ENCODE results near the gene KDF1. TPM values are rescaled to one million over a fixed set of nuclear protein-coding genes. Genes with fewer than 3 reads are reported as not detected.
A peak's percentile ranks its signal among the peaks of the same experiment; 100 is the strongest.
"Not testable (repeated sequence)": the region's sequence is repeated elsewhere in the genome, so short reads cannot be mapped to it uniquely, and the experiment has no call there.

The KDF1 gene
- polyA plus RNA-seq, 6 donors from 2014 or later: 1.2 to 2.5 (median 2.2) TPM; not detected in 1

- DNase-seq (no peak), ATAC-seq (ENCODE audit: low read depth in 2 of 2) (peak; percentile 10 to 17)
- peaks cover 6 to 10% (median 7%) of the 10 kb centered on the region in 3 donors for H3K4me1 Mint-ChIP-seq
- H3K27ac Mint-ChIP-seq: peak overlapping the region in 3 of 6 donors; percentile 5 to 64 (median 62)
- peaks cover 0 to 6% (median 0%) of the 10 kb centered on the region in 7 donors for H3K9me3 Mint-ChIP-seq
- peaks cover 17 to 41% (median 18%) of the 10 kb centered on the region in 3 donors for H3K27me3 Mint-ChIP-seq
- H3K36me3 Mint-ChIP-seq: peaks cover 0 to 6% of the 10 kb centered on the region in 2 donors
- peak overlapping the region; percentile 74 to 94 (median 84) for H3K4me3 Mint-ChIP-seq
These were observed 328 bp upstream of the KDF1 start for GRCh38 chr1:26960625-26960966.

DNA sequence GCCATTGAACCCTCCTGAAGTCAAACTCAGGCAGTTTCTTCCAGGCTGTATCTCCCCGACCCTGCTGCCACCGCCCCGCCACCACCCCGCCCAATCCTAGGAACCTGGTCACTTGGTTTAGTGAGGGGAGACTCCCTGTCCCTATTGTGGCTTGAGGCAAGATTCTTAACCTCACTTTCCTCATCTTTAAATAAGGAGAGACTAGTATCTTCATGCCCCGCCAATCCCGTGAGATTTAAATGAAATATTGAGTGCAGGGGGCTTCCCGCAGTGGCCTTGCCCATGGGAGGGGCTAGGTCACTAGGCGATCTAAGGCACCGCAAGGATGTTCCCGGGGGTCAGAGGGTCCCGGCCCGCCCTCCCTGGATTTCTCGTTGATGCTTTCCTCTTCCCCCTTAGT, 998 bp downstream of the KDF1 start:
- Mint-ChIP-seq H3K4me3 (peak overlapping the region in 7 of 8 donors; percentile 58 to 83 (median 77)), H3K27ac (no peak overlapping the region), H3K4me1 (peaks cover 6 to 10% (median 7%) of the 10 kb centered on the region in 3 donors), H3K9me3 (peaks cover 0 to 6% (median 0%) of the 10 kb centered on the region in 7 donors), H3K36me3 (peaks cover 0 to 6% of the 10 kb centered on the region in 2 donors), H3K27me3 (peaks cover 9 to 45% (median 14%) of the 10 kb centered on the region in 3 donors)
- no peak for DNase-seq
- ATAC-seq (ENCODE audit: low read depth in 2 of 2): no peak

- peaks cover 10 to 48% (median 11%) of the 10 kb centered on the region in 3 donors for H3K27me3 Mint-ChIP-seq
- H3K4me3 Mint-ChIP-seq: peak overlapping the region in 1 of 8 donors; percentile 32
- ATAC-seq (ENCODE audit: low read depth in 2 of 2) (no peak), DNase-seq (no peak)
- peaks cover 6 to 10% (median 7%) of the 10 kb centered on the region in 3 donors for H3K4me1 Mint-ChIP-seq
- H3K9me3 Mint-ChIP-seq: peaks cover 0 to 8% (median 0%) of the 10 kb centered on the region in 7 donors
- no peak overlapping the region for H3K27ac Mint-ChIP-seq
- H3K36me3 Mint-ChIP-seq: peaks cover 0 to 10% of the 10 kb centered on the region in 2 donors
These were observed 3.0 kb downstream of the KDF1 start for GRCh38 chr1:26957306-26957705.

- H3K9me3 Mint-ChIP-seq: peaks cover 0 to 8% (median 0%) of the 10 kb centered on the region in 7 donors
- DNase-seq (no peak), ATAC-seq (ENCODE audit: low read depth in 2 of 2) (no peak)
- peaks cover 0 to 10% of the 10 kb centered on the region in 2 donors for H3K36me3 Mint-ChIP-seq
- no peak overlapping the region for H3K27ac Mint-ChIP-seq
- peaks cover 6 to 10% (median 7%) of the 10 kb centered on the region in 3 donors for H3K4me1 Mint-ChIP-seq
- no peak overlapping the region for H3K4me3 Mint-ChIP-seq
- peaks cover 4 to 46% (median 8%) of the 10 kb centered on the region in 3 donors for H3K27me3 Mint-ChIP-seq
These were observed 3.9 kb downstream of the KDF1 start for GRCh38 chr1:26956321-26956720.

DNA sequence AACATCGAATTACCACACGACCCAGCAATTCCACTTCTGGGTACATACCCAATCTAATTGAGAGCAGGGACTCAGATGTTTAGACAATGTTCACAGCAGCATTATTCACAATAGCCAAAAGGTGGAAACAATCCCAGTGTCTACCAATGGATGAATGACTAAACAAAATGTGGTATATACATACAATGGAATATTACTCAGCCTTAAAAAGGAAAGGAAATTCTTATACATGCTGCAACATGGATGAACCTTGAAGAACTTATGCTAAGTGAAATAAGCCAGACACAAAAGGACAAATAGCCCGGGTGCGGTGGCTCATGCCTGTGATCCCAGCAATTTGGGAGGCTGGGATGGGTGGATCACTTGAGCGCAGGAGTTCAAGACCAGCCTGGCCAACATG, 6.9 kb downstream of the KDF1 start:
- Mint-ChIP-seq H3K4me1 (peaks cover 0 to 7% (median 0%) of the 10 kb centered on the region in 3 donors), H3K9me3 (peaks cover 0 to 8% (median 0%) of the 10 kb centered on the region in 7 donors), H3K27me3 (peaks cover 4 to 33% (median 8%) of the 10 kb centered on the region in 3 donors), H3K27ac (no peak overlapping the region), H3K4me3 (no peak overlapping the region), H3K36me3 (peaks cover 0 to 10% of the 10 kb centered on the region in 2 donors)
- DNase-seq (no peak), ATAC-seq (ENCODE audit: low read depth in 2 of 2) (no peak)

GRCh38 chr1:26951821-26952497, 8.3 kb downstream of the KDF1 start:
- Mint-ChIP-seq H3K27me3 (peaks cover 0 to 25% (median 8%) of the 10 kb centered on the region in 3 donors), H3K4me3 (no peak overlapping the region), H3K36me3 (peaks cover 0 to 10% of the 10 kb centered on the region in 2 donors), H3K27ac (no peak overlapping the region), H3K9me3 (peaks cover 0 to 8% (median 0%) of the 10 kb centered on the region in 7 donors), H3K4me1 (peaks cover 0 to 7% (median 0%) of the 10 kb centered on the region in 3 donors)
- DNase-seq: no peak
- no peak for ATAC-seq (ENCODE audit: low read depth in 2 of 2)

GRCh38 chr1:26951216-26951615, 9.1 kb downstream of the KDF1 start:
- peak overlapping the region in 1 of 6 donors; percentile 77 for H3K27ac Mint-ChIP-seq
- ATAC-seq (ENCODE audit: low read depth in 2 of 2) (no peak), DNase-seq (no peak)
- peaks cover 0 to 7% (median 0%) of the 10 kb centered on the region in 3 donors for H3K4me1 Mint-ChIP-seq
- H3K9me3 Mint-ChIP-seq: peaks cover 0 to 6% (median 0%) of the 10 kb centered on the region in 7 donors
- H3K36me3 Mint-ChIP-seq: peaks cover 0 to 8% of the 10 kb centered on the region in 2 donors
- H3K27me3 Mint-ChIP-seq: peaks cover 0 to 22% (median 8%) of the 10 kb centered on the region in 3 donors
- H3K4me3 Mint-ChIP-seq: no peak overlapping the region

- no peak overlapping the region for H3K4me3 Mint-ChIP-seq
- no peak for ATAC-seq (ENCODE audit: low read depth in 2 of 2)
- peak overlapping the region in 2 of 6 donors; percentile 2 to 77 for H3K27ac Mint-ChIP-seq
- H3K36me3 Mint-ChIP-seq: peaks cover 4 to 5% of the 10 kb centered on the region in 2 donors
- DNase-seq: no peak
- H3K27me3 Mint-ChIP-seq: peaks cover 0 to 16% (median 8%) of the 10 kb centered on the region in 3 donors
- H3K4me1 Mint-ChIP-seq: peaks cover 0 to 7% (median 0%) of the 10 kb centered on the region in 3 donors
- peaks cover 0 to 2% (median 0%) of the 10 kb centered on the region in 7 donors for H3K9me3 Mint-ChIP-seq
These were observed 9.7 kb downstream of the KDF1 start for GRCh38 chr1:26950602-26951001.

DNA sequence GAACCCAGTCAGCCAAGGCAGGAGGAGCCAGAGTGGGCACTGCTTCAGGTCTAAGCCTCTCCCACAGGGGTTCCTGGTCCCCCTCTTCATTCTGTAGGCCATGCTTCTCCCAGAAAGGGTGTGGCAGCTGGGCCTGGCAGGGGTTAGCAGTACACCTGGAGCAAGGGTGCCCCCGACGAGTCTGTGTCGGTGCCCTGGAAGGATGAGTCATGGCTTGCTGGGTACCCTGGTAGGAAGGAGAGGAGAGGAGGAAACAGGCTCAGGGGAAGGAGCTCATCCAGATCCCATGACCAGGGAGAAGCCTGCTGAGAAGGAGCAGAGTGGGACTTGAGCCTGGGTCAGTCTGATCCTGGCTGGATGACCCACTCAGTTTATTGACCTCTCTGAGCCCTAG, 10.3 kb downstream of the KDF1 start:
- Mint-ChIP-seq H3K36me3 (peaks cover 4 to 12% of the 10 kb centered on the region in 2 donors), H3K27me3 (peaks cover 0 to 11% (median 8%) of the 10 kb centered on the region in 3 donors), H3K9me3 (peaks cover 0 to 2% (median 0%) of the 10 kb centered on the region in 7 donors), H3K27ac (peak overlapping the region in 1 of 6 donors; percentile 39), H3K4me3 (no peak overlapping the region), H3K4me1 (peaks cover 0 to 7% (median 0%) of the 10 kb centered on the region in 3 donors)
- ATAC-seq (ENCODE audit: low read depth in 2 of 2): no peak
- no peak for DNase-seq

DNA sequence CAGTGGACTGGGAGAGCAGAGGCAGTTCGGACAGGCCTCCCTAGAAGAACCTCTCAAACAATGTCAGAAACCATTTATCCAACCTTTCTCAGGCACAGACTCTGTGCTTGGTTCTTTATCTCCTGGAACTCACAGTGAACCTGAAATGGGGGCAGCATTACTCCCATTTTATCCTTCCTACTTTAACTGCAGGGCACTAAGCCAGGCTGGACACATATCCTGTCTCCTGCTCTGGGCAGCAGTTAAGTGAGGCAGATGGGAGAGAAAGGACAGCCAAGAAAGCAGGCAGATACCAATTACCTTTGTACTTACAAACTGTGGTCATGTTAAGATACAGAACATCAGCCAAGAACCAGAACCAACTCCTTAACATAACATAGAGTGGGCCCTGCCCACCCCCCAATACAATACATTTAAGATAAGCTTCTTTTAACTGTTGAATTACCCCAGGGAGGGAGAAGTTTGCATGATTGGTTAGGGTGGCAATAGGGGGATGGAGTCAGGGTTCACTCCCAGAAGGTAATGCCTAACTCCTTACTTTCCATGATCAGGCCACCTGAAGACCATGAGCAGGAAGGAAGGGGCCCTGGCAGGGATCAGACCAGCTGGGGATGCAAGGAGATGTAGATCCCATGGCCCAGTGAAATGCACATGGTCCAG, 10.9 kb downstream of the KDF1 start:
- Mint-ChIP-seq H3K4me1 (peaks cover 0 to 7% (median 0%) of the 10 kb centered on the region in 3 donors), H3K27ac (peak overlapping the region in 2 of 6 donors; percentile 39 to 62), H3K27me3 (peaks cover 0 to 11% (median 8%) of the 10 kb centered on the region in 3 donors), H3K9me3 (peaks cover 0 to 2% (median 0%) of the 10 kb centered on the region in 7 donors), H3K4me3 (no peak overlapping the region), H3K36me3 (peaks cover 4 to 14% of the 10 kb centered on the region in 2 donors)
- ATAC-seq (ENCODE audit: low read depth in 2 of 2) (no peak), DNase-seq (no peak)

GRCh38 chr1:26948725-26949057, 11.6 kb downstream of the KDF1 start:
- peak overlapping the region in 1 of 6 donors; percentile 70 for H3K27ac Mint-ChIP-seq
- ATAC-seq (ENCODE audit: low read depth in 2 of 2); H3K9me3 Mint-ChIP-seq; H3K4me1 Mint-ChIP-seq; H3K4me3 Mint-ChIP-seq; DNase-seq; H3K27me3 Mint-ChIP-seq: not testable (repeated sequence)
- H3K36me3 Mint-ChIP-seq: peaks cover 0 to 14% of the 10 kb centered on the region in 2 donors

- peaks cover 0 to 11% (median 4%) of the 10 kb centered on the region in 3 donors for H3K4me1 Mint-ChIP-seq
- no peaks in the 10 kb centered on the region for H3K27me3 Mint-ChIP-seq
- no peak for DNase-seq
- no peak for ATAC-seq (ENCODE audit: low read depth in 2 of 2)
- H3K27ac Mint-ChIP-seq: peak overlapping the region in 1 of 6 donors; percentile 63
- H3K4me3 Mint-ChIP-seq: no peak overlapping the region
- peaks cover 6 to 25% of the 10 kb centered on the region in 2 donors for H3K36me3 Mint-ChIP-seq
- no peaks in the 10 kb centered on the region for H3K9me3 Mint-ChIP-seq
These were observed 14.0 kb downstream of the KDF1 start for GRCh38 chr1:26946270-26946669.

DNA sequence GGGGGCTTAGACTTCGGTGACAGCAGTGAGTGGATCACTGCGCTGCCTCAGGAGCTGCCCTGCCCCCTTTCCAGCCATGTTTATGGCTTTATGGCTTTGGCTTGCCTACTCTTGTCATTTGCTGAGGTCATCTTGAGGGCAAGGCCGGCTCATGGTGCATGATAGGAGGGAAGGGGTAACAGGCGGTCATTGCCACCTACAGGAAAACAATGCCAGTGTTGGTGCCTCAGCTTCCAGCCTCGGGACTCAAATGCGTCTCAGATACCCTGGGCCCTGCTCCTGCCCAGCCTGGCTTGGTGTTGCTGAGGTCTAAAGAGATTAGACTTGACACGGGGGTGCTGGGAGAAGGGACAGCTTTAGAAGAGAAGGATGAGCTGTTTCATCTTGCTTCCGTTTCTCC, 14.5 kb downstream of the KDF1 start:
- no peak for DNase-seq
- Mint-ChIP-seq H3K36me3 (peaks cover 6 to 25% of the 10 kb centered on the region in 2 donors), H3K4me3 (no peak overlapping the region), H3K27me3 (no peaks in the 10 kb centered on the region), H3K4me1 (peaks cover 0 to 10% (median 4%) of the 10 kb centered on the region in 3 donors), H3K27ac (no peak overlapping the region), H3K9me3 (no peaks in the 10 kb centered on the region)
- no peak for ATAC-seq (ENCODE audit: low read depth in 2 of 2)
